Calu3 (cell line): Measurements from ENCODE around the gene FAM174B. TPM values are rescaled to one million over a fixed set of nuclear protein-coding genes. Genes with fewer than 3 reads are reported as not detected.

Source experiments
- BruUV-seq: library from RNA; stranded (reverse); fragments of 400-500 nt; replicated peaks from 2 replicates; lab custom pipeline; 2021; lab: Mats Ljungman, UMichigan
- CTCF ChIA-PET: fragments of 300-600 bp; sonication (Branson Sonifier 250); formaldehyde crosslinking; loops from one replicate; lab custom pipeline; 2022; ENCODE audit warnings: antibody characterized with exemption; lab: Charles Lee
- DNase-seq: peaks from one replicate; pipeline ENCODE4 v3.0.0; 2022
- H3K27ac Mint-ChIP-seq: one replicate; pipeline ENCODE4 v1.8.0; 2022; ENCODE audit warnings: mixed read lengths; ENCODE audit not compliant: unreplicated experiment
- H3K27me3 Mint-ChIP-seq: one replicate; pipeline ENCODE4 v1.8.0; 2022; ENCODE audit warnings: mixed read lengths; ENCODE audit not compliant: unreplicated experiment
- H3K36me3 Mint-ChIP-seq: one replicate; pipeline ENCODE4 v1.8.0; 2022; ENCODE audit warnings: mild to moderate bottlenecking, moderate library complexity, mixed read lengths; ENCODE audit not compliant: insufficient read depth, unreplicated experiment
- H3K4me1 Mint-ChIP-seq: one replicate; pipeline ENCODE4 v1.8.0; 2022; ENCODE audit warnings: mild to moderate bottlenecking, low read depth, mixed read lengths; ENCODE audit not compliant: unreplicated experiment
- H3K4me3 Mint-ChIP-seq: one replicate; pipeline ENCODE4 v1.8.0; 2022; ENCODE audit warnings: mild to moderate bottlenecking, low read depth, moderate library complexity, mixed read lengths; ENCODE audit not compliant: unreplicated experiment
- H3K9me3 Mint-ChIP-seq: one replicate; pipeline ENCODE4 v1.8.0; 2022; ENCODE audit warnings: low read depth, mixed read lengths; ENCODE audit not compliant: unreplicated experiment
- CTCF ChIP-seq: fragments of 200-600 bp; IDR thresholded peaks from one replicate; pipeline ENCODE4 v1.8.0; 2022; ENCODE audit warnings: antibody characterized with exemption; ENCODE audit not compliant: unreplicated experiment
- intact Hi-C: fragments of 100-400 bp; cut with micrococcal nuclease; formaldehyde crosslinking; loops from one replicate; pipeline ENCODE4 v1.10.0; 2022; ENCODE audit not compliant: unreplicated experiment
- total RNA-seq: library from RNA; stranded (reverse); gene quantifications from 2 replicates; pipeline ENCODE4 v1.2.3, GENCODE V29; 2022

Gene FAM174B
- total RNA-seq, 1 experiment from 2014 or later = 12.4 TPM

- Mint-ChIP-seq H3K4me3 (no peak overlapping the region), H3K4me1 (peaks cover 20% of the 10 kb centered on the region), H3K9me3 (no peaks in the 10 kb centered on the region), H3K36me3 (no peaks in the 10 kb centered on the region), H3K27me3 (peaks cover 29% of the 10 kb centered on the region), H3K27ac (no peak overlapping the region)
- no TSS peak for BruUV-seq
- no peak for TF ChIP-seq CTCF
- intact Hi-C loops = no loop called here
- DNase-seq = no peak
- CTCF ChIA-PET = no interaction called here
These were observed 7.2 kb upstream of the FAM174B start for GRCh38 chr15:92662762-92663161.

- intact Hi-C loops = no loop called here
- Mint-ChIP-seq H3K4me3 (no peak overlapping the region), H3K27me3 (peaks cover 24% of the 10 kb centered on the region), H3K36me3 (no peaks in the 10 kb centered on the region), H3K4me1 (peaks cover 15% of the 10 kb centered on the region), H3K27ac (no peak overlapping the region), H3K9me3 (no peaks in the 10 kb centered on the region)
- BruUV-seq = no TSS peak
- no peak for TF ChIP-seq CTCF
- DNase-seq = no peak
- CTCF ChIA-PET = no interaction called here
These were observed 6.4 kb upstream of the FAM174B start for GRCh38 chr15:92661956-92662355.

GRCh38 chr15:92661069-92661468 is 5.5 kb upstream of the FAM174B start:
- Mint-ChIP-seq H3K27me3 (peaks cover 27% of the 10 kb centered on the region), H3K36me3 (no peaks in the 10 kb centered on the region), H3K4me3 (no peak overlapping the region), H3K9me3 (no peaks in the 10 kb centered on the region), H3K27ac (no peak overlapping the region), H3K4me1 (peaks cover 15% of the 10 kb centered on the region)
- intact Hi-C loops = no loop called here
- no peak for TF ChIP-seq CTCF
- CTCF ChIA-PET = no interaction called here
- BruUV-seq = no TSS peak
- DNase-seq = no peak

- DNase-seq = no peak
- CTCF ChIA-PET = no interaction called here
- no peaks in the 10 kb centered on the region for H3K9me3 Mint-ChIP-seq
- BruUV-seq = no TSS peak
- intact Hi-C loops = no loop called here
- H3K27ac Mint-ChIP-seq = no peak overlapping the region
- H3K4me3 Mint-ChIP-seq = no peak overlapping the region
- no peak for TF ChIP-seq CTCF
- H3K4me1 Mint-ChIP-seq = peaks cover 8% of the 10 kb centered on the region
- peaks cover 34% of the 10 kb centered on the region for H3K27me3 Mint-ChIP-seq
- H3K36me3 Mint-ChIP-seq = peaks cover 9% of the 10 kb centered on the region
These were observed 1.9 kb upstream of the FAM174B start for GRCh38 chr15:92657486-92657885.
